ENCODE data around the gene MUSK.
A peak's percentile ranks its signal among the peaks of the same experiment; 100 is the strongest.

Gene MUSK

GRCh38 chr9:110650991-110651411, 17.6 kb upstream of the MUSK start:
- ChIA-PET CTCF (no interaction called here), POLR2A (ENCODE audit: low non-redundant PET) (no interaction called here)
- peak; percentile 41 for DNase-seq (ENCODE audit: low spot score)
- no peak overlapping the region for H3K27ac ChIP-seq
- TF ChIP-seq CTCF (conservative IDR thresholded peaks at IDR 0.05; ENCODE audit: low read depth) = no peak

- CTCF ChIA-PET = interaction anchor here (0.6 to 0.7 kb wide), 5 partner anchors 15 to 597 kb away, joined by 3 to 6 read pairs (median 3); no protein-coding TSS in a partner anchor
- POLR2A ChIA-PET (ENCODE audit: low non-redundant PET) = no interaction called here
- no peak for TF ChIP-seq CTCF (conservative IDR thresholded peaks at IDR 0.05; ENCODE audit: low read depth)
- DNase-seq (ENCODE audit: low spot score) = peak; percentile 20
- H3K27ac ChIP-seq = no peak overlapping the region
Measured at GRCh38 chr9:110655754-110656641, 12.6 kb upstream of the MUSK start.

GRCh38 chr9:110659891-110660541, 8.6 kb upstream of the MUSK start:
- ChIA-PET CTCF (no interaction called here), POLR2A (ENCODE audit: low non-redundant PET) (no interaction called here)
- no peak overlapping the region for H3K27ac ChIP-seq
- no peak for TF ChIP-seq CTCF (conservative IDR thresholded peaks at IDR 0.05; ENCODE audit: low read depth)
- DNase-seq (ENCODE audit: low spot score) = no peak

- TF ChIP-seq CTCF (conservative IDR thresholded peaks at IDR 0.05; ENCODE audit: low read depth) = no peak
- ChIA-PET POLR2A (ENCODE audit: low non-redundant PET) (no interaction called here), CTCF (interaction anchor here (0.8 kb wide), 1 partner anchor 31 kb away, joined by 3 read pairs; no protein-coding TSS in a partner anchor)
- no peak overlapping the region for H3K27ac ChIP-seq
- DNase-seq (ENCODE audit: low spot score) = peak; percentile 46
Measured at GRCh38 chr9:110669433-110669832, 842 bp downstream of the MUSK start.

GRCh38 chr9:110671849-110672248, 3.3 kb downstream of the MUSK start:
- peak; percentile 26 for DNase-seq (ENCODE audit: low spot score)
- CTCF ChIA-PET = interaction anchor here (0.6 to 1.3 kb wide), 3 partner anchors 26 to 767 kb away, joined by 3 to 4 read pairs (median 3); no protein-coding TSS in a partner anchor
- no peak overlapping the region for H3K27ac ChIP-seq
- TF ChIP-seq CTCF (conservative IDR thresholded peaks at IDR 0.05; ENCODE audit: low read depth) = no peak
- POLR2A ChIA-PET (ENCODE audit: low non-redundant PET) = no interaction called here

GRCh38 chr9:110672873-110673510, 4.4 kb downstream of the MUSK start:
- POLR2A ChIA-PET (ENCODE audit: low non-redundant PET) = no interaction called here
- H3K27ac ChIP-seq = no peak overlapping the region
- DNase-seq (ENCODE audit: low spot score) = no peak
- CTCF ChIA-PET = interaction anchor here (0.5 to 1.3 kb wide), 2 partner anchors 25 to 35 kb away, joined by 3 to 4 read pairs; no protein-coding TSS in a partner anchor
- TF ChIP-seq CTCF (conservative IDR thresholded peaks at IDR 0.05; ENCODE audit: low read depth) = no peak
